Heart right ventricle (tissue), 16 donors: ENCODE measurements around the gene AKAP6. TPM values are rescaled to one million over a fixed set of nuclear protein-coding genes. Genes with fewer than 3 reads are reported as not detected.

Source experiments
- ATAC-seq, 8 donors: fragments of 200-7000 bp; cut with Tn5 transposase; one replicate each; pipeline ENCODE4 v1.9.1; 2020; ENCODE audit warnings: mild to moderate bottlenecking in 8 of 8, moderate library complexity in 8 of 8, moderate number of reproducible peaks in 1 of 8
- DNase-seq, 2 donors: peaks; one replicate each; pipeline ENCODE4 v3.0.0-alpha.2; 2020
- H3K27ac ChIP-seq, 10 donors: fragments of 200-600 bp; sonication (generic) in 2 of 10; one replicate each; pipeline versions ENCODE4 v1.5.0 to v1.8.0; 2020 to 2022; ENCODE audit warnings: mild to moderate bottlenecking in 3 of 10
- H3K27me3 ChIP-seq, 7 donors: fragments of 200-600 bp; one replicate each; pipeline ENCODE4 v1.8.0; 2021 to 2022; ENCODE audit warnings: mild to moderate bottlenecking in 2 of 7
- H3K36me3 ChIP-seq, 9 donors: fragments of 200-600 bp; sonication (generic) in 1 of 9; one replicate each; pipeline versions ENCODE4 v1.5.0 to v1.8.0; 2020 to 2022; ENCODE audit warnings: mild to moderate bottlenecking in 2 of 9
- H3K4me1 ChIP-seq, 9 donors: fragments of 200-600 bp; sonication (generic) in 1 of 9; one replicate each; pipeline versions ENCODE4 v1.5.0 to v1.8.0; 2020 to 2022; ENCODE audit warnings: mild to moderate bottlenecking in 4 of 9
- H3K4me3 ChIP-seq, 10 donors: fragments of 200-600 bp; sonication (generic) in 2 of 10; one replicate each; pipeline versions ENCODE4 v1.5.0 to v1.8.0; 2020 to 2022; ENCODE audit warnings: mild to moderate bottlenecking in 7 of 10, moderate library complexity in 2 of 10
- H3K9me3 ChIP-seq, 11 donors: fragments of 200-600 bp in 10 of 11; sonication (generic) in 2 of 11; one replicate each; pipeline versions ENCODE4 v1.5.0 to v1.8.0; 2013 to 2022; ENCODE audit warnings: mild to moderate bottlenecking in 2 of 11, control low read depth in 1 of 11, moderate library complexity in 1 of 11
- CTCF ChIP-seq, 9 donors: fragments of 200-600 bp; sonication (generic) in 2 of 9; IDR thresholded peaks; one replicate each; pipeline versions ENCODE4 v1.5.0 to v1.8.0; 2021 to 2022; ENCODE audit warnings: antibody characterized with exemption in 9 of 9, mild to moderate bottlenecking in 5 of 9, moderate library complexity in 1 of 9
- WGBS, 2 donors: extraction: QIAGEN DNeasy Blood & Tissue Kit; methylation state at CpG; one replicate each; pipeline ENCODE4 v1.1.7; 2013; ENCODE audit warnings: inconsistent platforms in 1 of 2; 5-methylcytosine and 5-hydroxymethylcytosine counted together
- intact Hi-C, 10 donors: fragments of 100-400 bp; cut with DNase I; formaldehyde crosslinking; loops; one replicate each; pipeline versions ENCODE4 v1.11.1 to v1.14.2; 2022
- polyA plus RNA-seq, 2 donors: library from polyadenylated mRNA; stranded (reverse); fragments of 200-250 nt; gene quantifications; one replicate each; pipeline ENCODE4 v1.2.3, GENCODE V29; 2013
- total RNA-seq, 10 donors: library from RNA; stranded (reverse); fragmentation: NEBNext Ultra II Directional in 3 of 10; extraction: Animal tissue kit (Norgen Biotek cat#: 25700) in 3 of 10; gene quantifications; one replicate each; pipeline versions ENCODE4 v1.2.1 to v1.2.4, GENCODE V29; 2021 to 2023
- donor health status: Arrhythmogenic right ventricular cardiomyopathy.
- donor health status: ischemic (EF 13 %, LVEDD 7.1; RV severe dilation, severe dysfunction).
- donor health status: healthy with polysubstance abuse.
- donor health status: DM: no; HTN: yes; CAD: no.
- donor health status: DM: no; HTN: no; CAD: no.
- donor health status: ischemic (EF 25% LVEDD 6.9; RV normal size, moderate dysfunction).
- donor health status: ischemic (EF 25% LVEDD 5.7; RV mildly dilated, moderate dysfunction).
- donor health status: healthy.
- donor health status: DM: yes; HTN: yes; CAD: no.
- donor health status: Ischemic cardiomyopathy.
- donor health status: ischemic (EF 35%, LVEDD 5.7; RV mildly dilated, moderate dysfunction).
- donor health status: nonischemic (EF 11% LVEDD 7.7; RV severe dilation, severe dysfunction).
- donor health status: DM: yes; HTN: yes; CAD: no.
- donor health status: PGD.
- donor health status: ischemic (EF 29% LVEDD 5.4; RV normal size, mild dysfunction).
- donor health status: nonischemic (EF 23%, LVEDD 6.1; RV moderate dilation, normal function).

The AKAP6 gene
- total and polyA plus RNA-seq, 12 donors = 13.5 to 332 (median 229) TPM

DNA sequence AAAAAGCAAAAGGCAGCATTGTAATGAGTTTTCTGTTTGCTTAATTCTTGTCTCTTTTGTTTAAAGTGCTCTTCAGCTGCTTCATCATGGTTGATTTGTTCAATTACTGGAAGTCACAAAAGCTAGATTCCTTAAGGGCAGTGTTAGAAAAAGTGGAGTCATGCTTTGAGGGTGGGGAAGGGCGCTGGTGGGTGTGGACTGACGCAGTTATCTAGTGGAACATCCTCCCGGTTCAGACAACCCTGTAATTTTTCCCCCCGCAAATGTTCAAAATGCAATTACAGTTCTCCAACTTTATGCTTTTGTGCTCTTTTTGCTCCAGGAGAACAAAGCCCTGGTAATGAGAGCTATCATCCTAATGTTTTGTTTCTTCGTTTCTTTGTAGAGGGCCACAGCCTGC is 2.1 kb downstream of the AKAP6 start:
- 70 to 75% methylated on average over 5 of the region's 5 CpGs for WGBS, 2 donors
- Histone ChIP-seq H3K36me3 (no peaks in the 10 kb centered on the region), H3K4me3 (no peak overlapping the region), H3K27me3 (no peaks in the 10 kb centered on the region), H3K9me3 (peaks cover 0 to 10% (median 0%) of the 10 kb centered on the region in 11 donors), H3K4me1 (peaks cover 0 to 8% (median 0%) of the 10 kb centered on the region in 9 donors), H3K27ac (no peak overlapping the region)
- intact Hi-C loops = no loop called here
- TF ChIP-seq CTCF (IDR thresholded peaks at IDR 0.05) = no peak
- ATAC-seq (no peak), DNase-seq (no peak)

DNA sequence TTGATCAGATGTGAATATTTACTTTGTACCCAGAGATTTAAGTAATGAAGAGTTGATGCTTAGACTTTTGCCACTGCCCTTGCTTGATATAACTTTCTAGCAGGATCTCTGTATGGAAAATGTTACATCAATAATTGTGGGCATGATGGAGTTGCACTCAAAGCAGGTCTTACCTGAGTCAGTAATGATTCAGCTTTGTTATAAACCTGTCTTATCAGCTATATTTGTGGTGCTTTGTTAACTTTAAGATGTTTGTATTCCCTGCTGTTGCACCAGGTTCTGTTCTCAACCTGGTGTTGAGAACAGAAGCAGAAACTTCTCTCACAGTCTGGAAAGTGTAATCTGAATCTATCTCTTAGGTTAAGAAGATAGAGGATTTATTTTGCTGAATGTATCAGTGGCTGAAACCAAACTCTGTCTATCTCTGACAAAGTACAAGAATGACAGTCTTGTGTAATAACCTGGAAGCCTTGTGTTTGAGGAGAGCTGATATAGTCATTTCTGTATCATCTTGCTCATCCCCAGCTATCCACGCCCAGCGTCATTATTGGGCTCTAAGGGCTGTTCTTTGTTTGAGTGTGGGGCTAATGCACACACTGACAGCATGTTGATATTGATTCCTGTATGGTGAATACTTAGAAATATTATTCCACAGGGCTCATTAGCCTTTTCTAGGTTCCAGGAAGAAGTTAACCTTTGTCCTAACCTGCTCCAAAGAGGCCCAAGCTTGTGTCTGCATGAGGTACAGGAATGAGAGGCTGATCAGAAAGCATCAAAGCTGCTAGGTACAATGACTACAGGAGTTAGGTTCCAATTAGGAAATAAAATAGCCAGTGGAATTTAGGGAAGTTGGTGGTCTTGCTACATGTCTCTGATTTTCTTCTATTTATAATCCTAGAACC is 3.6 kb downstream of the AKAP6 start:
- no peak for ATAC-seq
- DNase-seq = no peak
- intact Hi-C loops = no loop called here
- Histone ChIP-seq H3K27ac (no peak overlapping the region), H3K4me1 (peaks cover 0 to 8% (median 0%) of the 10 kb centered on the region in 9 donors), H3K27me3 (no peaks in the 10 kb centered on the region), H3K36me3 (no peaks in the 10 kb centered on the region), H3K4me3 (no peak overlapping the region), H3K9me3 (no peaks in the 10 kb centered on the region)
- no peak for TF ChIP-seq CTCF (IDR thresholded peaks at IDR 0.05)
- whole genome bisulfite sequencing, 2 donors = 86 to 93% methylated on average over 2 of the region's 2 CpGs

- no peak overlapping the region for H3K4me3 ChIP-seq
- no peaks in the 10 kb centered on the region for H3K27me3 ChIP-seq
- H3K9me3 ChIP-seq = no peaks in the 10 kb centered on the region
- H3K27ac ChIP-seq = no peak overlapping the region
- ATAC-seq (no peak), DNase-seq (no peak)
- H3K36me3 ChIP-seq = no peaks in the 10 kb centered on the region
- no peaks in the 10 kb centered on the region for H3K4me1 ChIP-seq
- TF ChIP-seq CTCF (IDR thresholded peaks at IDR 0.05) = no peak
- 76 to 85% methylated on average over 2 of the region's 2 CpGs for WGBS, 2 donors
- intact Hi-C loops = no loop called here
Measured at GRCh38 chr14:32336702-32337101, 7.6 kb downstream of the AKAP6 start.

- DNase-seq = no peak
- WGBS, 2 donors = 78 to 94% methylated on average over 1 of the region's 1 CpG
Measured at GRCh38 chr14:32337759-32338158, 8.7 kb downstream of the AKAP6 start.

More at GRCh38 chr14:32337759-32338158, 8.7 kb downstream of the AKAP6 start:
- no peak for TF ChIP-seq CTCF (IDR thresholded peaks at IDR 0.05)
- Histone ChIP-seq H3K4me1 (peaks cover 0 to 6% (median 0%) of the 10 kb centered on the region in 9 donors), H3K9me3 (no peaks in the 10 kb centered on the region), H3K4me3 (no peak overlapping the region), H3K27ac (no peak overlapping the region), H3K36me3 (no peaks in the 10 kb centered on the region), H3K27me3 (no peaks in the 10 kb centered on the region)
- intact Hi-C loops = no loop called here
- no peak for ATAC-seq
